ENCODE measurements around the gene ENPP6. TPM values are rescaled to one million over a fixed set of nuclear protein-coding genes. Genes with fewer than 3 reads are reported as not detected.

ENPP6 gene
- total RNA-seq, 2 experiments from 2014 or later, result not detected

- Mint-ChIP-seq H3K36me3 (ENCODE audit: low read depth) (no peaks in the 10 kb centered on the region), H3K9me3 (peaks cover 6% of the 10 kb centered on the region), H3K4me1 (ENCODE audit: low read depth) (no peaks in the 10 kb centered on the region), H3K27me3 (peaks cover 70% of the 10 kb centered on the region), H3K27ac (no peak overlapping the region), H3K4me3 (no peak overlapping the region)
- no peak for TF ChIP-seq CTCF (IDR thresholded peaks at IDR 0.05)
- Histone ChIP-seq H3K36me3 (ENCODE audit: insufficient read depth, low read length) (no peaks in the 10 kb centered on the region), H3K9me3 (ENCODE audit: control insufficient read depth in 1 of 2, insufficient read depth in 1 of 2, low read length in 2 of 2) (peaks cover 7% of the 10 kb centered on the region in 2 experiments), H3K27me3 (ENCODE audit: control insufficient read depth in 1 of 2, insufficient read depth in 2 of 2, low read length in 2 of 2) (peaks cover 4 to 9% of the 10 kb centered on the region in 2 experiments), H3K4me3 (ENCODE audit: low read length) (no peak overlapping the region), H3K4me1 (ENCODE audit: insufficient read depth, low read length) (no peaks in the 10 kb centered on the region), H3K27ac (ENCODE audit: low read depth in 1 of 2, low read length in 2 of 2) (no peak overlapping the region)
- DNase-seq (no peak), ATAC-seq (ENCODE audit: poor library complexity) (no peak)
- POLR2A ChIA-PET, result no interaction called here
- intact Hi-C loops (cut with DNase I, micrococcal nuclease), result no loop called here
- CTCF ChIA-PET, result no interaction called here
Measured at GRCh38 chr4:184174571-184175488, 42.8 kb downstream of the ENPP6 start.

GRCh38 chr4:184171011-184171410 is 46.7 kb downstream of the ENPP6 start:
- Mint-ChIP-seq H3K27ac (no peak overlapping the region), H3K4me1 (ENCODE audit: low read depth) (no peaks in the 10 kb centered on the region), H3K36me3 (ENCODE audit: low read depth) (no peaks in the 10 kb centered on the region), H3K9me3 (no peaks in the 10 kb centered on the region), H3K27me3 (peaks cover 92% of the 10 kb centered on the region), H3K4me3 (no peak overlapping the region)
- no peak for TF ChIP-seq CTCF (IDR thresholded peaks at IDR 0.05)
- no peaks in the 10 kb centered on the region for H3K9me3 ChIP-seq (ENCODE audit: control insufficient read depth in 1 of 2, insufficient read depth in 1 of 2, low read length in 2 of 2)
- POLR2A ChIA-PET, result no interaction called here
- CTCF ChIA-PET, result no interaction called here
- no peak for DNase-seq
- H3K36me3 ChIP-seq (ENCODE audit: insufficient read depth, low read length), result no peaks in the 10 kb centered on the region
- intact Hi-C loops (cut with DNase I, micrococcal nuclease), result no loop called here
- H3K27me3 ChIP-seq (ENCODE audit: control insufficient read depth in 1 of 2, insufficient read depth in 2 of 2, low read length in 2 of 2), result peaks cover 19 to 22% of the 10 kb centered on the region in 2 experiments
- ATAC-seq (ENCODE audit: poor library complexity), result no peak
- peaks cover 8% of the 10 kb centered on the region for H3K4me1 ChIP-seq (ENCODE audit: insufficient read depth, low read length)
- no peak overlapping the region for H3K4me3 ChIP-seq (ENCODE audit: low read length)
- no peak overlapping the region for H3K27ac ChIP-seq (ENCODE audit: low read depth in 1 of 2, low read length in 2 of 2)

DNA sequence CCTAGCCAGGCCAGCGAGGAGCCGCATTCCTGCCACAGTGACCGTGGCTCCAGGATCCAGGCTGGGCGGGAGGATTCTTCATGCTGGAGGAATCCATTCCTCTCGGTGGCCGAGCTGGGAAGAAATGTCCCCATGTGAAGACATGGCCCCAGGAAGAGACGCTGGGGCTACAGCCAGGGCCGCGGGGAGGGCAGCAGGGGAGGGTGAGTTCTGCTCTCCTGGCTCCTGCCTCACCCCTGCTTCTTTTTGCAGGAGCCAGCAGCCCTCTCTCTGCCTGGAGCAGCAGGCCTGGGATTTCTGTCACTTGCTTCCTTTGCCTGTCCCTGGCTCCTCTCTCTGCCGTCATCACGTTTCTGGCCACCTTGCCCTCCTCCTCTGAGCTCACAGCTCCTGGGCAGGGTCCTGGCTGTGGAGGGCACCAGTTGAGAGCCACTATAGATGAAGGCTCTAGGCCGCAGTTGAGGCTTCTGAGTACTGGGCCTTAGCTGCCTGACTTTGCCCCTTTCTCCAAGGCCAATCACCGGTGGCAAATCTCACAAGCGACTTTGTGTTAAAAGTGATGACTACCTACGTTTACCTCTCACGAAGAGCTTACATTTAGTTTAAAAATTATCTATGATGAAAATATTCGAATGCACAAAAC is 48.3 kb downstream of the ENPP6 start:
- intact Hi-C loops (cut with DNase I, micrococcal nuclease), result loop anchor here (2.0 to 5.0 kb wide), 4 partner anchors 81 to 697 kb away; no protein-coding TSS in a partner anchor
- Mint-ChIP-seq H3K4me1 (ENCODE audit: low read depth) (no peaks in the 10 kb centered on the region), H3K36me3 (ENCODE audit: low read depth) (no peaks in the 10 kb centered on the region), H3K27ac (no peak overlapping the region), H3K27me3 (peaks cover 91% of the 10 kb centered on the region), H3K4me3 (no peak overlapping the region), H3K9me3 (no peaks in the 10 kb centered on the region)
- POLR2A ChIA-PET, result no interaction called here
- CTCF ChIA-PET, result no interaction called here
- Histone ChIP-seq H3K27ac (ENCODE audit: low read depth in 1 of 2, low read length in 2 of 2) (no peak overlapping the region), H3K9me3 (ENCODE audit: control insufficient read depth in 1 of 2, insufficient read depth in 1 of 2, low read length in 2 of 2) (no peaks in the 10 kb centered on the region), H3K36me3 (ENCODE audit: insufficient read depth, low read length) (no peaks in the 10 kb centered on the region), H3K27me3 (ENCODE audit: control insufficient read depth in 1 of 2, insufficient read depth in 2 of 2, low read length in 2 of 2) (peaks cover 21 to 31% of the 10 kb centered on the region in 2 experiments), H3K4me3 (ENCODE audit: low read length) (no peak overlapping the region), H3K4me1 (ENCODE audit: insufficient read depth, low read length) (peaks cover 8% of the 10 kb centered on the region)
- DNase-seq (no peak), ATAC-seq (ENCODE audit: poor library complexity) (no peak)
- no peak for TF ChIP-seq CTCF (IDR thresholded peaks at IDR 0.05)
